ENCODE results near the gene ZBTB17.
A peak's percentile ranks its signal among the peaks of the same experiment; 100 is the strongest.
"Not testable (repeated sequence)": the region's sequence is repeated elsewhere in the genome, so short reads cannot be mapped to it uniquely, and the experiment has no call there.

Gene ZBTB17

DNA sequence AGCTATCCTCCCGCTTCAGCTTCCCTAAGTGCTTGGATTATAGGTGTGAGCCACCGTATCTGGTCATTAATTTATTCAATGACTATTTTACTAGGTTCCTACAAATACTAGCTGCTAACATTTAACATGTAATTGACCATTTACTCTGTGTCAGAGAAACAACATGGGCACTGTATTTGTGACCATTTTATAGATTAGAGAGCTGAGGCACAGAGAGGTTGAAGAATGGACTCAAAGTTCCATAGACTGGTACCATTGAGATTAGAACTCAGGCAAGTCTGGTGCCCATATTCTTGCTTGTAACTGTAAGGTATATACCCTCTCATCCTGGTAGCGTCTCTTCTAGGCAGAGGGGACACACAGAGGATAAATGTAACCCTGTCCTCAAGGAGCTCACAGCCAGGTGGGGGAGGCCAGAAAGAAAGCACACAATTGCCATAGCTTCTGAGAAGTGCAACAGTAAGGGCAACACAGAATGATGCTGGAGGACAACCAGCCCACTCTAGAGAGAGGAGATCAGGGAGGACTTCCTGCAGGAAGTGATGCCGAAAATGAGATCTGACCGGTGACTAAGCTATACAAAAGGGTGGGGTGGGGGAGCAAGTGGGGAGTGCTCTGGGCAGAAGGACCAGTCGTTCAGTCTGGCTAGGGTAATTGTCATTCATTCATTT, 31.9 kb upstream of the ZBTB17 start:
- no peaks in the 10 kb centered on the region for H3K9me3 ChIP-seq (replicated peaks in 1 of 11)

DNA sequence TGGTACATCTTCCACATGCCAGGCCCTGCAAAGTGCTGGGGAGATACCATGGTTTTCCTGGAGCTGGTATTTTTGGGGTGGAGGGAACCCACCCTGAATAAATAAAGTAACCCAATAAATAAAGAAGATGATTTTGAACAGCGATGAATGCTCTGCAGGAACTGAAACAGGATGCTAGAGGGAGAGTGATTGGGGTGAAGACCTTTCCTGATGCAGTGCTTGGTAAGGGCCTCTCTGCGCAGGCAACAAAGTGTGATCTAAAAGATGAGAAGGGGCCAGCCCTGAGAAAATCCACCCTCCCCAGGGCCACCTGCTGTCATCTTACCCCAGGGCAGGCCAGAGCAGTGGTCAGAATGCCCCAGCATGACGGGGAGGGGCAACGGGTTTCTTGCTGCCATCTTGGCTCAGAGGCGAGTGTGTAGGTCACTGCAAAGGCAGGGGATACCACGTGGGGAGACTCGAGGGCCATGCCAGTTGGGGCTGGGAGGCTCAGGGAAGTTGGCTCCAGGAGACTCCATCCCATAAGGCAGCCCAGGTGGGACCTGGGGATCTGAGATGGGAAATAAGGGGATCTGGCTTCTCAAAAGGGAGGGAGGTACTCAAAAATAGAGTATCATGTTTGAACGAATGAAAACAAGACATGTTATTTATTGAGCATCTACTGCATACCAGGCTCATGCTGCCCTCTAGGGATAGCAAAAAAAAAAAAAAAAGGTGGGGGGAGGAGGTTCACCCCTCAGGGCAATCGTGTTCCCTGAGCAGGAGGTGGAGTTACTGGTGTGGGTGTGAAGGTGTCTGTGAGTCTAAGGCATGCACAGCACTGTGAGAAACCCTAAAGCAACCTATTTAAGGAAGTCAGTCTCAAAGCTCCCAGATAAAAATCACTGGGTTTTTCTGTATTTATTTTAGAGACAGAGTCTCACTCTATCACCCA, 30.9 kb upstream of the ZBTB17 start:
- peak overlapping the region in 4 of 11 experiments; percentile 21 to 56 (median 47); a peak in 5 of 22 replicates for H3K9ac ChIP-seq

More for the DNA sequence above, 31.9 kb upstream of the ZBTB17 start:
- Histone ChIP-seq H3K4me2 (peak overlapping the region in 9 of 11 experiments; percentile 18 to 90 (median 79); a peak in 14 of 22 replicates), H3K27ac (no peak overlapping the region), H3K9ac (no peak overlapping the region), H3K4me1 (peaks cover 49 to 84% (median 66%) of the 10 kb centered on the region in 10 experiments), H3K36me3 (no peaks in the 10 kb centered on the region), H3K27me3 (no peaks in the 10 kb centered on the region), H4K20me1 (no peaks in the 10 kb centered on the region), H3K4me3 (no peak overlapping the region)
- no peak for TF ChIP-seq Cebpa-rat (IDR thresholded peaks at IDR 0.05)

DNA sequence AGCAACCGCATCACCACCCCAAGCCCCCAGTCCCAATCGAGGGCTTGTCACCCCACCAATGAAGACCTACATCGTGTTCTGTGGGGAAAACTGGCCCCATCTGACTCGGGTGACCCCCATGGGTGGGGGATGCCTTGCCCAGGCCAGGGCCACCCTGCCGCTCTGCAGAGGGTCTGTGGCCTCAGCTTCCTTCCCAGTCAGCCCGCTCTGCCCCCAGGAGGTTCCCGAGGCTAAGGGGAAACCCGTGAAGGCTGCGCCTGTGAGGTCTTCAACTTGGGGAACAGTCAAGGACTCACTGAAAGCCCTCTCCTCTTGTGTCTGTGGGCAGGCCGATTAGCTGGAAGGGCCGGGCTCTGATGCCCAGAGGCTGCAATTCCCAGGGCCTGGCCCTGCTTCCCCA, 30.1 kb upstream of the ZBTB17 start:
- Histone ChIP-seq H3K4me2 (peak overlapping the region; percentile 37 to 90 (median 79)), H3K9ac (peak overlapping the region in 5 of 11 experiments; percentile 4 to 56 (median 43); a peak in 8 of 22 replicates), H3K27ac (peak overlapping the region in 5 of 11 experiments; percentile 12 to 60 (median 35); a peak in 8 of 22 replicates), H3K9me3 (replicated peaks in 1 of 11) (no peaks in the 10 kb centered on the region), H3K4me1 (peaks cover 37 to 66% (median 50%) of the 10 kb centered on the region in 10 experiments), H3K36me3 (no peaks in the 10 kb centered on the region), H3K27me3 (no peaks in the 10 kb centered on the region), H3K4me3 (no peak overlapping the region), H4K20me1 (no peaks in the 10 kb centered on the region)
- no peak for TF ChIP-seq Cebpa-rat (IDR thresholded peaks at IDR 0.05)

More for the DNA sequence above, 30.9 kb upstream of the ZBTB17 start:
- peak overlapping the region in 3 of 11 experiments; percentile 35 to 60 (median 53); a peak in 3 of 22 replicates for H3K27ac ChIP-seq
- no peaks in the 10 kb centered on the region for H3K27me3 ChIP-seq
- peaks cover 39 to 74% (median 56%) of the 10 kb centered on the region in 10 experiments for H3K4me1 ChIP-seq
- H3K9me3 ChIP-seq (replicated peaks in 1 of 11), result no peaks in the 10 kb centered on the region
- peak overlapping the region; percentile 37 to 90 (median 79) for H3K4me2 ChIP-seq
- TF ChIP-seq Cebpa-rat (IDR thresholded peaks at IDR 0.05), result no peak
- H3K4me3 ChIP-seq, result no peak overlapping the region
- no peaks in the 10 kb centered on the region for H4K20me1 ChIP-seq
- no peaks in the 10 kb centered on the region for H3K36me3 ChIP-seq

DNA sequence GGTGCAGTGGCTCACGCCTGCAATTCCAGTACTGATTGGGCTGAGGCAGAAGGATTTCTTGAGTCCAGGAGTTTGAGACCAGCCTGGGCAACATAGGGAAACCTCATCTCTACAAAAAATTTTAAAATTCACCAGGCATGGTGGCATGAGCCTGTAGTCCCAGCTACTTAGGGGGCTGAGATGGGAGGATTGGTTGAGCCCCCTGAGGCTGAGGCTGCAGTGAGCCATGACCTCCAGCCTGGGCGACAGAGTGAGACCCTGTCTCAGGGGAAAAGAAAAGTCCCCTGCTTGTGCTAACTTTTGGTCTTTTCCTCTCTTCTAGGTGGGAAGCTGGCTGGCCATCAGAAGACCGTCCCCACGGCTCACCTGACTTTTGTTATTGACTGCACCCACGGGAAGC, 29.7 kb upstream of the ZBTB17 start:
- Histone ChIP-seq H3K9ac (peak overlapping the region in 5 of 11 experiments; percentile 4 to 56 (median 43); a peak in 7 of 22 replicates), H3K9me3 (replicated peaks in 1 of 11) (no peaks in the 10 kb centered on the region), H3K4me1 (peaks cover 37 to 63% (median 50%) of the 10 kb centered on the region in 10 experiments), H3K4me3 (no peak overlapping the region), H3K36me3 (no peaks in the 10 kb centered on the region), H3K4me2 (peak overlapping the region; percentile 37 to 90 (median 79)), H3K27me3 (no peaks in the 10 kb centered on the region), H4K20me1 (no peaks in the 10 kb centered on the region), H3K27ac (peak overlapping the region in 5 of 11 experiments; percentile 12 to 60 (median 35); a peak in 6 of 22 replicates)
- no peak for TF ChIP-seq Cebpa-rat (IDR thresholded peaks at IDR 0.05)

DNA sequence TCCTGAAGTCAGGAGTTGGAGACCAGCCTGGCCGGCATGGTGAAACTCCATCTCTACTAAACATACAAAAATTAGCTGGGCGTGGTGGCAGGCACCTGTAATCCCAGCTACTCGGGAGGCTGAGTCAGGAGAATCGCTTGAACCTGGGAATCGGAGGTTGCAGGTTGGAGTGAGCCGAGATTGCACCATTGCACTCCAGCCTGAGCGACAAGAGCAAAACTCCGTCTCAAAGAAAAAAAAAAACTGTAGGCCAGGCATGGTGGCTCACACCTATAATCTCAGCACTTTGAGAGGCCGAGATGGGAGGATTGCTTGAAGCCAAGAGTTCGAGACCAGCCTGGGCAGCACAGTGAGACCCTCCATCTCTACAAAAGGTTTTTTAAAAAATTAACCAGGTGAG, 25.4 kb upstream of the ZBTB17 start:
- H3K9me3 ChIP-seq (replicated peaks in 1 of 11); H3K36me3 ChIP-seq; H4K20me1 ChIP-seq; H3K27ac ChIP-seq; H3K4me3 ChIP-seq; H3K4me2 ChIP-seq; H3K27me3 ChIP-seq; H3K9ac ChIP-seq: not testable (repeated sequence)
- peaks cover 21 to 32% (median 28%) of the 10 kb centered on the region in 10 experiments for H3K4me1 ChIP-seq

DNA sequence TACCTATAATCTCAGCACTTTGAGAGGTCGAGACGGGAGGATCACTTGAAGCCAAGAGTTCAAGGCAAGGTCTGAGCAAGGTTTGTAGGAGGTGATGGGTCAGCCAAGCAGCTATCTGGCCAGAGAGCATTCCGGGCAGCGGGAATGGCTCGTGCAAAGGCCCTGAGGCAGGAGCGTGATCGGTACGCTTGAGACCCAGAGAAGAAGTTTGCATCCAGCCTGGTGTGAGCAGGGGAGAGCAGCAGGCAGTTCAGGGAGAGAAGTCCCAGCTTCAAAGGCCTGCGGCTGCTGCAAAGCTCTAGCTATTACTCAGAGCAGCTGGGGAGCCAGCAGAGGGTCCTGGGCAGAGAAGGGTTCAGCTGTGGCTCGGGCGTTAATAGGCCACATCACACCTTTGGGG, 23.0 kb upstream of the ZBTB17 start:
- Histone ChIP-seq H4K20me1 (no peaks in the 10 kb centered on the region), H3K36me3 (no peaks in the 10 kb centered on the region), H3K4me3 (no peak overlapping the region), H3K4me1 (peaks cover 1 to 8% (median 4%) of the 10 kb centered on the region in 10 experiments; a peak in 17 of 20 replicates), H3K27ac (no peak overlapping the region), H3K9ac (no peak overlapping the region), H3K9me3 (replicated peaks in 1 of 11) (no peaks in the 10 kb centered on the region), H3K4me2 (no peak overlapping the region), H3K27me3 (no peaks in the 10 kb centered on the region)
- TF ChIP-seq Cebpa-rat (IDR thresholded peaks at IDR 0.05), result no peak

DNA sequence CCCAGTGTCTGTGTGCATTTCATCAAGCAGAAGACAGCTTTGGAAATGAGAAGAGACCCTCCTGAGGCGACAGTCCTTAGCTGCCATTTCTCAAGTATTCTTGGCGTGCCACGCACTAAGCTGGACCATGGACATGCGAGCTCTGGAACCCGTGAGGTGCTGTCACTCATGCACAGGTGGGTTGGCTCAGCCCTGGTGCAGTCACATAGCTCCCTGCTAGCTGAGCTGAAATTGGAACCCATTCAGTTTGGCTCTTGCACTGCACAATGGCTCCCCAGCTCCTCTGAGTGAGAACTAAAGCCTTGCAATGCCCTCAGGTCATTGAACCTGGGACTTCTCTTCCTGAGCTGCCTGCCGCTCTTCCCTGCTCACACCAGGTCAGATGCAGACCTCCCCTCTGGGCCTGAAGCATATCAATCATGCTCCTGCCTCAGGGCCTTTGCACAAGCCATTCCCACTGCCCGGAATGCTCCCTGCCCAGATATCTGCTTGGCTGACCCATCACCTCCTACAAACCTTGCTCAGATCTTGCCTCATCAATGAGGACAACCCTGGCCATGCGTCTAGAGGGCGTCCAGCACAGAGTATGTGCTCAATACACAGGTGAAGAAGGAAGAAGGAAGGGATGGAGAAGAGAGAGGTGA, 21.9 kb upstream of the ZBTB17 start:
- no peaks in the 10 kb centered on the region for H3K9me3 ChIP-seq (replicated peaks in 1 of 11)
- H3K36me3 ChIP-seq, result no peaks in the 10 kb centered on the region
- no peak overlapping the region for H3K9ac ChIP-seq
- no peaks in the 10 kb centered on the region for H4K20me1 ChIP-seq
- H3K4me1 ChIP-seq, result peaks cover 0 to 12% (median 8%) of the 10 kb centered on the region in 10 experiments; a peak in 15 of 20 replicates
- no peak for TF ChIP-seq Cebpa-rat (IDR thresholded peaks at IDR 0.05)
- no peak overlapping the region for H3K4me3 ChIP-seq
- no peak overlapping the region for H3K27ac ChIP-seq
- no peaks in the 10 kb centered on the region for H3K27me3 ChIP-seq
- no peak overlapping the region for H3K4me2 ChIP-seq

DNA sequence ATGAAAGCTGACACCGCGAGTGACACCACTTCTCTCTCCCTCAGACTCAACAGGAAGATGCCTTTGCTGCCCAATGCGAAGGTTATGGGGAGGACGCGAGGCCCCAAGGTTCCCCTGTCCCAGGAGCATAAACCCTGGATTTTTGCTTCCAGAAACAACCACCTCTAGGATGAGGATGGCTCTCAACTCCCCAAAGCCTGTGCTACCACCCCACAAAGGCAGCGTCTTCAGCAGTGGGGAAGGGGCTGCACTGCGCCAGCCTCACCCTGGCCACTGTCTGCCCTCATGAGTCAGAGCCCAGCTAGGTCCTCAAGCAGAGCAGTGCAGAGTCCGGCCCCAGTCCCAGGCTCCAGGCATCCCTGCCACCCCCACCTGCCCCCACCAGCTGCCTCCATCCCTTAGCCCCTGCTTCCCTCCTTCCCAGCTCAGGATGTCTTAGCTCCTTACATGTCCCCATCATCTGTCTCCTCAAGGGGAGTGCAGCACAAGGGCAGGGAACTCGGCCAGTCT, 21.2 kb upstream of the ZBTB17 start:
- H3K27me3 ChIP-seq, result no peaks in the 10 kb centered on the region
- no peak for TF ChIP-seq Cebpa-rat (IDR thresholded peaks at IDR 0.05)
- H3K4me2 ChIP-seq, result no peak overlapping the region
- no peaks in the 10 kb centered on the region for H4K20me1 ChIP-seq
- no peak overlapping the region for H3K4me3 ChIP-seq
- no peak overlapping the region for H3K27ac ChIP-seq
- no peaks in the 10 kb centered on the region for H3K9me3 ChIP-seq (replicated peaks in 1 of 11)
- no peaks in the 10 kb centered on the region for H3K36me3 ChIP-seq
- H3K4me1 ChIP-seq, result peaks cover 0 to 15% (median 13%) of the 10 kb centered on the region in 10 experiments; a peak in 16 of 20 replicates
- H3K9ac ChIP-seq, result no peak overlapping the region

Measured in BLaER1 treated with 17β-estradiol and CSF1 and Interleukin-3, amounts not matched to agents 10 nM and 100 nM (cell line).